Karpas-422 (cell line): ENCODE results near the gene SDHAF2. TPM values are rescaled to one million over a fixed set of nuclear protein-coding genes. Genes with fewer than 3 reads are reported as not detected.
"Not testable (repeated sequence)": the region's sequence is repeated elsewhere in the genome, so short reads cannot be mapped to it uniquely, and the experiment has no call there.

Experiments used
- DNase-seq: peaks from one replicate; pipeline ENCODE4 v3.0.0-alpha.2; 2015
- H2AFZ ChIP-seq: fragments of 200-600 bp; sonication (generic); 2 replicates; pipeline ENCODE4 v1.6.1; 2014; ENCODE audit warnings: antibody characterized with exemption, low read length, mixed read lengths
- H3K27ac ChIP-seq: fragments of 200-600 bp; sonication (generic); 2 replicates; pipeline ENCODE4 v1.5.1; 2014; ENCODE audit warnings: mild to moderate bottlenecking, low read length, moderate library complexity
- H3K27me3 ChIP-seq: fragments of 200-600 bp; sonication (generic); 2 replicates; pipeline ENCODE4 v1.6.1; 2014; ENCODE audit warnings: low read length, mixed read lengths
- H3K36me3 ChIP-seq: fragments of 200-600 bp; sonication (generic); 2 replicates; pipeline ENCODE4 v1.6.1; 2014; ENCODE audit warnings: low read length, mixed read lengths; ENCODE audit not compliant: insufficient read depth
- H3K4me1 ChIP-seq: fragments of 200-600 bp; sonication (generic); 2 replicates; pipeline ENCODE4 v1.6.1; 2014; ENCODE audit warnings: mild to moderate bottlenecking, low read length, mixed read lengths
- H3K4me2 ChIP-seq: fragments of 200-600 bp; sonication (generic); 2 replicates; pipeline ENCODE4 v1.6.1; 2014; ENCODE audit warnings: low read length, low read depth, mild to moderate bottlenecking; ENCODE audit not compliant: poor library complexity, severe bottlenecking
- H3K4me3 ChIP-seq: fragments of 200-600 bp; sonication (generic); 2 replicates; pipeline ENCODE4 v1.5.1; 2014; ENCODE audit warnings: mild to moderate bottlenecking, antibody characterized with exemption, low read length, mixed read lengths
- H3K79me2 ChIP-seq: fragments of 200-600 bp; sonication (generic); 2 replicates; pipeline ENCODE4 v1.6.1; 2014; ENCODE audit warnings: mild to moderate bottlenecking, low read length, mixed read lengths
- H3K9ac ChIP-seq: fragments of 200-600 bp; sonication (generic); 2 replicates; pipeline ENCODE4 v1.6.0; 2014; ENCODE audit warnings: low read length
- H3K9me2 ChIP-seq: fragments of 200-600 bp; sonication (generic), shearing (Covaris generic); replicated peaks from 2 replicates; pipeline ENCODE4 v1.6.0; 2014; ENCODE audit warnings: mild to moderate bottlenecking, low read length, moderate library complexity; ENCODE audit not compliant: insufficient read depth
- H3K9me3 ChIP-seq: fragments of 300-700, 200-600 bp; sonication (generic); 2 replicates; pipeline ENCODE4 v1.6.1; 2014; ENCODE audit warnings: low read length, mixed read lengths
- H4K20me1 ChIP-seq: fragments of 200-600 bp; sonication (generic); 2 replicates; pipeline ENCODE4 v1.6.1; 2014; ENCODE audit warnings: mild to moderate bottlenecking, antibody characterized with exemption, low read length, low read depth; ENCODE audit not compliant: insufficient read depth
- total RNA-seq: library from RNA; depleted of rRNA; stranded (reverse); fragments of >200 nt; shearing (Covaris generic); gene quantifications from 2 replicates; pipeline ENCODE4 v1.2.3, GENCODE V29; 2014; ENCODE audit warnings: low replicate concordance; rRNA removed

The SDHAF2 gene
- 25.3 and 27.6 TPM in 2 replicates for total RNA-seq

DNA sequence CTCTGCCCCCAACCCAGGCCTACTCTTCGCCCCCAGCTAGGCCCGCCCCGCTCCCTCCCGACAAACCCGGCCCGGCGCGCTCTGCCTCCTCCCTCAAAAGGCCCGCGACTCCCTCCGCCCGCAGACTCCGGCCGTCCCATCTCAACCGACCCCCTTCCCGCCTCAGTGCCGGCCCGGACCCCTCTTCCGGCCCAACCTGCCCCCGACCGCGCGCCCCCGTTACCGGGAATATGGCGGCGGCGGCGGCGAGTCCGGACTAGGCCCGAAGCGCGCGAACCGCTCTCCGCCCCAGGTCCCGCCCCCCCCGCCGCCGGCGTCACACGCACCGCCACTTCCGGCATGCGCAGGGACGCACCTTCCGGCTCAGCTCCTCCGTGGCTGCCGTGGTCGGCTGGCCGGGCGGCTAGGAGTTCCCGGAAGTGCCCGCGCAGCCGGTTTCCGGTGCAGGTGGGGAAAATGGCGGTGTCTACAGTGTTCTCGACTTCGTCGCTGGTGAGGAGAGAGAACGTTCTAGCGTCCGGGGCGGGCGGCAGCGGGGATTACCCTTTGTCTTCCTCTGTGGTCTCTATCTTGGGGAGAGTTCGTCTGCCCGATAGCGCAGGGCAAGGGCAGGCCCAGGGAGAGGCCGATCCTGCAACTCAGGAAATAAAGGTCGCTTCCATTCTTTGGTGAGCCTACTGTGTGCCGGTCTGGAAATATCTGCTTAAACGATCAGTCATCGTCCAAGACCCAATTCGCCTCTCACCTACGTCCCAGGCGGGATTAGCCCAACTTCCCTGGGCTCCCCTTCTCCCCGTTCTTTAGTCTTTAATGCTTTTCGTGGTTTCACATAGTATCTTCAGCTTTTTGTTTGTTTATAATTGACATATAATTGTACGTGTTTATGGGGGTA is at the start of gene SDHAF2, which contains the start of gene CPSF7:
Gene SDHAF2 (plus strand): TSS at position 434 of the 892 bp plus-strand sequence. CDS start 23 bp downstream, at position 457.
Gene CPSF7 (minus strand): TSS at position 285 of the 892 bp plus-strand sequence. CDS start 740 bp downstream, outside the sequence.
- peaks cover 12% of the 10 kb centered on the region; the same call in 1 of the 2 replicates for H4K20me1 ChIP-seq
- peak within 1 kb of the TSS; percentile 95 for H3K4me3 ChIP-seq
- H3K9me2 ChIP-seq, result no peaks in the 10 kb centered on the region
- peak; percentile 99 for DNase-seq
- H3K9me3 ChIP-seq, result no peaks in the 10 kb centered on the region; the same call in 1 of the 2 replicates
- H3K9ac ChIP-seq, result peak within 1 kb of the TSS; percentile 84
- H3K27me3 ChIP-seq, result no peaks in the 10 kb centered on the region
- H3K4me2 ChIP-seq, result peak within 1 kb of the TSS; percentile 96
- peaks cover 50% of the 10 kb centered on the region for H3K36me3 ChIP-seq
- H3K79me2 ChIP-seq, result peaks cover 82% of the 10 kb centered on the region
- H2AFZ ChIP-seq, result peak within 1 kb of the TSS; percentile 72
- H3K4me1 ChIP-seq, result peaks cover 18% of the 10 kb centered on the region
- peak within 1 kb of the TSS; percentile 76 for H3K27ac ChIP-seq

DNA sequence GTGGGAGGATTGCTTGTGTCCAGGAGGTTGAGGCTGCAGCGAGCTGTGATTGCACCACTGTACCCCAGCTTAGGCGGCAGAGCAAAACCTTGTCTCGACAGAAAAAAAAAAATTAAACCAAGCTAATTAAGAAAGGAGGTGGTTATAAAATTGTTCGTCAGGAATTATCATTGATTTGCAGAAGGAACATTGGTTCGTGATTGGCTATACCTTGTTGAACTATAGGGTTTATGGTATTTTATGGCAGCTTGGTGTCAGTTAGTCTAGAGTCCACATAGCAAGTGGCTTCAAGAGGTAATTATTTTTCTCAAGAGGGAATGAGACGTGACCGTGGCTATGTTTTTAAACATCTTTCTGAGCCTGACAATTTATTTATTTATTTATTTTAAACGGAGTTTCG is 49.0 kb upstream of the SDHAF2 start:
- no peak overlapping the region for H3K27ac ChIP-seq
- H3K36me3 ChIP-seq, result no peaks in the 10 kb centered on the region
- H3K9me3 ChIP-seq, result no peaks in the 10 kb centered on the region
- H3K4me2 ChIP-seq, result no peak overlapping the region
- no peaks in the 10 kb centered on the region for H4K20me1 ChIP-seq
- H2AFZ ChIP-seq, result no peak overlapping the region
- no peak overlapping the region for H3K4me3 ChIP-seq
- no peaks in the 10 kb centered on the region for H3K27me3 ChIP-seq
- no peaks in the 10 kb centered on the region for H3K79me2 ChIP-seq
- H3K4me1 ChIP-seq, result peaks cover 3% of the 10 kb centered on the region; the same call in 1 of the 2 replicates
- no peak overlapping the region for H3K9ac ChIP-seq
- peak; percentile 29 for DNase-seq
- no peaks in the 10 kb centered on the region for H3K9me2 ChIP-seq

DNA sequence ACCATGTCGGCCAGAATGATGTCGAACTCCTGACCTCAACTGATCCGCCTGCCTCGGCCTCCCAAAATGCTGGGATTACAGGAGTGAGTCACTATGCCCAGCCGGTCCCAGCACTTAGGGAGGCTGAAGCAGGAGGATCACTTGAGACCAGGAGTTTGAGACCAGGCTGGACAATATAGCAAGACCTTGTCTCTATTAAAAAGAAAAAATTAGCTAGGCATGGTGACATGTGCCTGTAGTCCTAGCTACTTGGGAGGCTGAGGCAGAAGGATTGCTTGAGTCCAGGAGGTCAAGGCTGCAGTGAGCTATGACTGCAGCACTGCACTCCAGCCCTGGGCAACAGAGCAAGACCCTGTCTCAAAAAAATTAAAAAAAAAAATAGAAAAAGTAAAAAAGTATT is 46.1 kb upstream of the SDHAF2 start:
- not testable (repeated sequence) for DNase-seq, H3K9ac ChIP-seq, H2AFZ ChIP-seq, H3K27me3 ChIP-seq, H3K4me2 ChIP-seq, H3K4me1 ChIP-seq, H3K36me3 ChIP-seq, H4K20me1 ChIP-seq, H3K27ac ChIP-seq, H3K9me3 ChIP-seq, H3K79me2 ChIP-seq, H3K9me2 ChIP-seq, H3K4me3 ChIP-seq

- peak; percentile 57 for DNase-seq
- Histone ChIP-seq H3K4me3 (no peak overlapping the region), H3K9me2 (no peaks in the 10 kb centered on the region), H3K4me1 (peaks cover 3% of the 10 kb centered on the region; the same call in 1 of the 2 replicates), H3K4me2 (no peak overlapping the region), H3K27me3 (no peaks in the 10 kb centered on the region), H3K9ac (no peak overlapping the region), H2AFZ (no peak overlapping the region), H4K20me1 (no peaks in the 10 kb centered on the region), H3K79me2 (no peaks in the 10 kb centered on the region), H3K9me3 (no peaks in the 10 kb centered on the region), H3K36me3 (no peaks in the 10 kb centered on the region), H3K27ac (no peak overlapping the region)
Observed at GRCh38 chr11:61384271-61385242, 45.4 kb upstream of the SDHAF2 start.

DNA sequence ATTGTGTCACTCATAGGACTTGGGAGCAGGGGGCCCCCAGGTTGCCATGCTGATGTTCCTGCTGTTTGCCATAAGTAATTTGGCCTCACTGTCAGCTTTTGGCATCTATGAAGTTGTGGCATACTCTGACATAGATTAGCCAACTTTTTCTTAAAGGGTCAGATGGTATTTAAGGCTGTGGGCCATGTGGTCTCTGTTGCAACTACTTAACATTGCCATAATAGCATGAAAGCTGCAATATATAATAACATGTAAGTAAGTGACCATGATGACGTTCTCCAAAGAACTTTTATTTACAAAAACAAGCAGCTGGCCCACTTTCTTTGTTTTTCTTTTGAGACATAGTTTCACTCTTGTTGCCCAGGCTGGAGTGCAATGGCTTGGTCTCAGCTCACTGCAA is 39.8 kb upstream of the SDHAF2 start:
- Histone ChIP-seq H3K27ac (no peak overlapping the region), H3K9me2 (no peaks in the 10 kb centered on the region), H3K36me3 (peaks cover 7% of the 10 kb centered on the region; the same call in 1 of the 2 replicates), H3K4me2 (no peak overlapping the region), H4K20me1 (no peaks in the 10 kb centered on the region), H3K4me1 (peaks cover 23% of the 10 kb centered on the region), H3K79me2 (peaks cover 26% of the 10 kb centered on the region), H3K9me3 (no peaks in the 10 kb centered on the region), H3K9ac (no peak overlapping the region), H3K4me3 (no peak overlapping the region), H2AFZ (no peak overlapping the region), H3K27me3 (no peaks in the 10 kb centered on the region)
- no peak for DNase-seq

DNA sequence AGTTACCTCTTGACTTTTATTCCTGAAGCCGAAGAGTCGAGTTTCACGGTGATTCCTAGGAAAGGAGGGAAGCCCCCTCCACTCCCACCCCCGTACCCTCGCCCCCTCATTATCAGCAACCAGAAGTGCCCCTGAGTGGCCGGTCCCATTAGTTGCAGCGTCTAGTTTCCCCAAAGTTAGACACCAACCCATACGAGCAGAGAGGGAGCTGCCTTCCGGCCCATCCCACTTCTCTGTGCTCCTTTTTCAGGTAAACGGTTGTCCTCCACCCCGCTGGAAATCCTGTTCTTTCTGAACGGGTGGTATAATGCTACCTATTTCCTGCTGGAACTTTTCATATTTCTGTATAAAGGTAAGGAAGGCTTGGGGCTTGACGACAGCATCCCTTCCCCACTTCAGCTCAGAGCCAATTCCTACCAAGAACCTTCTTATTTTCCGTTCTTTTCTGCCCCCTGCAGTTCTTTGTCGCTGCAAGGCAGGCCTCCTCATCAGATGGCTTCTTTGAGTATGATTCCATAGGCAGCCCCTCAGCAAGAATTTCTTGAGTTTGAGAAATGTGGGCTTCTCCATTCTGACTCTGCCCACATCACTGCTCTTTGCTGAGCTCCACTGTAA is 36.8 kb upstream of the SDHAF2 start:
- Histone ChIP-seq H3K4me1 (peaks cover 20% of the 10 kb centered on the region), H3K4me2 (peak overlapping the region; percentile 78), H3K36me3 (peaks cover 10% of the 10 kb centered on the region; the same call in 1 of the 2 replicates), H3K27me3 (no peaks in the 10 kb centered on the region), H3K27ac (peak overlapping the region; percentile 58; the same call in 1 of the 2 replicates), H3K79me2 (peaks cover 26% of the 10 kb centered on the region), H4K20me1 (no peaks in the 10 kb centered on the region), H3K4me3 (peak overlapping the region; percentile 92), H3K9me2 (no peaks in the 10 kb centered on the region), H3K9me3 (no peaks in the 10 kb centered on the region), H3K9ac (peak overlapping the region; percentile 84), H2AFZ (peak overlapping the region; percentile 100)
- DNase-seq, result no peak

DNA sequence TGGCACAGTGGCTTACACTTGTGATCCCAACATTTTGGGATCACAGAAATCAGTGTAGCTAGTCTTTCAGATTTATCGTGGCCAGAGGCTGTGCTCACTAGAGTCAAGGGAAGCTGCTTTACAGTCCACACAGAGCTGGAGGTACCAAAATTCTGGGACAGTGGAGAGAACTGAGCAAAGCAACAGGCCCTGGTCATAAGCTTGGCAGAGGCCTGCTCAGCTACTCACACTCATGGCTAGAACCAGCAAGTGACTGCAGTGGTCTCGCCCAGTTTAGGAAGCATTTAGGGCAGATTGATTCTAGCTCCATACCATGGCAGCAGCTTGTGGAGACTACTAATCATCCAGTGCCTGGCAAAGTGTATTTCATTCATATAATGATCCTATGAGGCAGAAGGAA is 28.8 kb upstream of the SDHAF2 start:
- Histone ChIP-seq H3K4me3 (no peak overlapping the region), H3K36me3 (peaks cover 31% of the 10 kb centered on the region; the same call in 1 of the 2 replicates), H4K20me1 (no peaks in the 10 kb centered on the region), H2AFZ (no peak overlapping the region), H3K4me2 (no peak overlapping the region), H3K4me1 (no peaks in the 10 kb centered on the region), H3K27me3 (no peaks in the 10 kb centered on the region), H3K79me2 (no peaks in the 10 kb centered on the region; the same call in 1 of the 2 replicates), H3K27ac (no peak overlapping the region), H3K9me2 (no peaks in the 10 kb centered on the region), H3K9me3 (no peaks in the 10 kb centered on the region), H3K9ac (no peak overlapping the region)
- DNase-seq, result no peak
